GM12801 (cell line): ENCODE data around the gene TP53I3.

Experiments
- CTCF ChIP-seq: IDR thresholded peaks from one replicate; pipeline ENCODE4 v1.5.1; 2011; ENCODE audit warnings: control low read depth; ENCODE audit not compliant: insufficient read length; ENCODE audit errors: extremely low read depth

TP53I3 gene

GRCh38 chr2:24058564-24059271 lies 25.9 kb downstream of the TP53I3 start:
- TF ChIP-seq CTCF: no peak

GRCh38 chr2:24055750-24056149 lies 28.9 kb downstream of the TP53I3 start:
- no peak for TF ChIP-seq CTCF

- no peak for TF ChIP-seq CTCF
Measured at GRCh38 chr2:24054366-24055010, 30.1 kb downstream of the TP53I3 start.

GRCh38 chr2:24052951-24053350 lies 31.7 kb downstream of the TP53I3 start:
- no peak for TF ChIP-seq CTCF

- no peak for TF ChIP-seq CTCF
Measured at GRCh38 chr2:24051833-24052232, 32.8 kb downstream of the TP53I3 start.

- TF ChIP-seq CTCF: no peak
Measured at GRCh38 chr2:24050041-24050979, 34.3 kb downstream of the TP53I3 start.

GRCh38 chr2:24049485-24050021 lies 35.1 kb downstream of the TP53I3 start, which contains the start of gene FKBP1B:
FKBP1B (plus strand) TSS chr2:24049741; CDS start chr2:24049850, 109 bp downstream.
- no peak for TF ChIP-seq CTCF
